HepG2 (cell line): ENCODE results near the gene NPHS1.

Experiments
- FOSL2 ChIP-seq: sonication (generic); formaldehyde crosslinking; IDR thresholded peaks from 2 replicates; pipeline ENCODE4 v1.4.0; 2020; ENCODE audit warnings: missing genetic modification reagents
- MTERF4 ChIP-seq: sonication (generic); formaldehyde crosslinking; IDR thresholded peaks from 2 replicates; pipeline ENCODE4 v1.8.0; 2023; ENCODE audit warnings: mild to moderate bottlenecking, missing genetic modification reagents
- SMARCC2 ChIP-seq: fragments of 450-650 bp; IDR thresholded peaks from 2 replicates; pipeline ENCODE4 v1.6.1; 2017; ENCODE audit warnings: antibody characterized with exemption, mild to moderate bottlenecking
- TGIF2 ChIP-seq: IDR thresholded peaks from 2 replicates; pipeline ENCODE4 v1.6.1; 2016; ENCODE audit warnings: control low read depth, missing compliant biosample characterization
- U2AF2 ChIP-seq: fragments of 200-400 bp; formaldehyde crosslinking; IDR thresholded peaks from 2 replicates; pipeline ENCODE4 v1.6.1; 2017; ENCODE audit warnings: low read depth, mild to moderate bottlenecking, low read length
- ZNF549 ChIP-seq: sonication (generic); formaldehyde crosslinking; IDR thresholded peaks from 2 replicates; pipeline ENCODE4 v1.5.0; 2020; ENCODE audit warnings: missing genetic modification reagents
- ZNF839 ChIP-seq: sonication (generic); formaldehyde crosslinking; IDR thresholded peaks from 2 replicates; pipeline ENCODE4 v1.4.0; 2020; ENCODE audit warnings: missing genetic modification reagents, mild to moderate bottlenecking, borderline replicate concordance
- TF ChIP-seq, protein P1 (sequence below): IDR thresholded peaks from 2 replicates; pipeline ENCODE4 v1.6.1; 2016; ENCODE audit warnings: missing genetic modification reagents, missing compliant biosample characterization
- TF ChIP-seq, protein P2 (sequence below): sonication (generic); formaldehyde crosslinking; IDR thresholded peaks from 2 replicates; pipeline ENCODE4 v1.5.0; 2020; ENCODE audit warnings: mild to moderate bottlenecking, missing genetic modification reagents, moderate library complexity
- TF ChIP-seq, protein P3 (sequence below): sonication (generic); formaldehyde crosslinking; conservative IDR thresholded peaks from 2 replicates; pipeline ENCODE4 v1.8.0; 2022; ENCODE audit warnings: missing genetic modification reagents

- TF ChIP-seq, protein P1, sequence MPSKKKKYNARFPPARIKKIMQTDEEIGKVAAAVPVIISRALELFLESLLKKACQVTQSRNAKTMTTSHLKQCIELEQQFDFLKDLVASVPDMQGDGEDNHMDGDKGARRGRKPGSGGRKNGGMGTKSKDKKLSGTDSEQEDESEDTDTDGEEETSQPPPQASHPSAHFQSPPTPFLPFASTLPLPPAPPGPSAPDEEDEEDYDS (CRISPR knock-in tag): no peak
- TF ChIP-seq TGIF2 (no peak), ZNF839 (CRISPR knock-in tag) (no peak), U2AF2 (no peak), ZNF549 (CRISPR knock-in tag) (no peak), MTERF4 (CRISPR knock-in tag) (no peak), SMARCC2 (no peak), FOSL2 (CRISPR knock-in tag) (no peak)
- TF ChIP-seq, protein P2, sequence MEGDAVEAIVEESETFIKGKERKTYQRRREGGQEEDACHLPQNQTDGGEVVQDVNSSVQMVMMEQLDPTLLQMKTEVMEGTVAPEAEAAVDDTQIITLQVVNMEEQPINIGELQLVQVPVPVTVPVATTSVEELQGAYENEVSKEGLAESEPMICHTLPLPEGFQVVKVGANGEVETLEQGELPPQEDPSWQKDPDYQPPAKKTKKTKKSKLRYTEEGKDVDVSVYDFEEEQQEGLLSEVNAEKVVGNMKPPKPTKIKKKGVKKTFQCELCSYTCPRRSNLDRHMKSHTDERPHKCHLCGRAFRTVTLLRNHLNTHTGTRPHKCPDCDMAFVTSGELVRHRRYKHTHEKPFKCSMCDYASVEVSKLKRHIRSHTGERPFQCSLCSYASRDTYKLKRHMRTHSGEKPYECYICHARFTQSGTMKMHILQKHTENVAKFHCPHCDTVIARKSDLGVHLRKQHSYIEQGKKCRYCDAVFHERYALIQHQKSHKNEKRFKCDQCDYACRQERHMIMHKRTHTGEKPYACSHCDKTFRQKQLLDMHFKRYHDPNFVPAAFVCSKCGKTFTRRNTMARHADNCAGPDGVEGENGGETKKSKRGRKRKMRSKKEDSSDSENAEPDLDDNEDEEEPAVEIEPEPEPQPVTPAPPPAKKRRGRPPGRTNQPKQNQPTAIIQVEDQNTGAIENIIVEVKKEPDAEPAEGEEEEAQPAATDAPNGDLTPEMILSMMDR (CRISPR knock-in tag): no peak
- TF ChIP-seq, protein P3, sequence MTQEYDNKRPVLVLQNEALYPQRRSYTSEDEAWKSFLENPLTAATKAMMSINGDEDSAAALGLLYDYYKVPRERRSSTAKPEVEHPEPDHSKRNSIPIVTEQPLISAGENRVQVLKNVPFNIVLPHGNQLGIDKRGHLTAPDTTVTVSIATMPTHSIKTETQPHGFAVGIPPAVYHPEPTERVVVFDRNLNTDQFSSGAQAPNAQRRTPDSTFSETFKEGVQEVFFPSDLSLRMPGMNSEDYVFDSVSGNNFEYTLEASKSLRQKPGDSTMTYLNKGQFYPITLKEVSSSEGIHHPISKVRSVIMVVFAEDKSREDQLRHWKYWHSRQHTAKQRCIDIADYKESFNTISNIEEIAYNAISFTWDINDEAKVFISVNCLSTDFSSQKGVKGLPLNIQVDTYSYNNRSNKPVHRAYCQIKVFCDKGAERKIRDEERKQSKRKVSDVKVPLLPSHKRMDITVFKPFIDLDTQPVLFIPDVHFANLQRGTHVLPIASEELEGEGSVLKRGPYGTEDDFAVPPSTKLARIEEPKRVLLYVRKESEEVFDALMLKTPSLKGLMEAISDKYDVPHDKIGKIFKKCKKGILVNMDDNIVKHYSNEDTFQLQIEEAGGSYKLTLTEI (CRISPR knock-in tag): no peak
Measured at GRCh38 chr19:35861640-35862160, 9.4 kb upstream of the NPHS1 start.
